ENCODE data around the gene TPSD1.
"Not testable (repeated sequence)": the region's sequence is repeated elsewhere in the genome, so short reads cannot be mapped to it uniquely, and the experiment has no call there.

TPSD1 gene

GRCh38 chr16:1241081-1241480 is 14.8 kb upstream of the TPSD1 start:
- H3K4me3 ChIP-seq (ENCODE audit: insufficient read depth, low read depth, low read length, poor library complexity, severe bottlenecking); H3K36me3 ChIP-seq (ENCODE audit: control insufficient read depth, insufficient read depth, low read length); H3K27ac ChIP-seq (ENCODE audit: insufficient read depth, low read length, poor library complexity, severe bottlenecking); H3K4me1 ChIP-seq (ENCODE audit: control insufficient read depth, insufficient read depth, low read length, poor library complexity, severe bottlenecking); DNase-seq; H3K27me3 ChIP-seq (replicated peaks; ENCODE audit: control insufficient read depth, insufficient read depth, low read length, poor library complexity, severe bottlenecking); H3K9me3 ChIP-seq (ENCODE audit: control insufficient read depth, low read length): not testable (repeated sequence)

- not testable (repeated sequence) for H3K36me3 ChIP-seq (ENCODE audit: control insufficient read depth, insufficient read depth, low read length); DNase-seq; H3K27me3 ChIP-seq (replicated peaks; ENCODE audit: control insufficient read depth, insufficient read depth, low read length, poor library complexity, severe bottlenecking); H3K4me3 ChIP-seq (ENCODE audit: insufficient read depth, low read depth, low read length, poor library complexity, severe bottlenecking); H3K9me3 ChIP-seq (ENCODE audit: control insufficient read depth, low read length); H3K4me1 ChIP-seq (ENCODE audit: control insufficient read depth, insufficient read depth, low read length, poor library complexity, severe bottlenecking); H3K27ac ChIP-seq (ENCODE audit: insufficient read depth, low read length, poor library complexity, severe bottlenecking)
These were observed 12.5 kb upstream of the TPSD1 start for GRCh38 chr16:1243363-1243762.

- H3K9me3 ChIP-seq (ENCODE audit: control insufficient read depth, low read length); H3K27me3 ChIP-seq (replicated peaks; ENCODE audit: control insufficient read depth, insufficient read depth, low read length, poor library complexity, severe bottlenecking); H3K27ac ChIP-seq (ENCODE audit: insufficient read depth, low read length, poor library complexity, severe bottlenecking); H3K36me3 ChIP-seq (ENCODE audit: control insufficient read depth, insufficient read depth, low read length); H3K4me1 ChIP-seq (ENCODE audit: control insufficient read depth, insufficient read depth, low read length, poor library complexity, severe bottlenecking); DNase-seq; H3K4me3 ChIP-seq (ENCODE audit: insufficient read depth, low read depth, low read length, poor library complexity, severe bottlenecking): not testable (repeated sequence)
These were observed 11.7 kb upstream of the TPSD1 start for GRCh38 chr16:1243907-1244850.

GRCh38 chr16:1244881-1245280 is 11.0 kb upstream of the TPSD1 start:
- H3K27me3 ChIP-seq (replicated peaks; ENCODE audit: control insufficient read depth, insufficient read depth, low read length, poor library complexity, severe bottlenecking) = no peaks in the 10 kb centered on the region
- no peak overlapping the region for H3K27ac ChIP-seq (ENCODE audit: insufficient read depth, low read length, poor library complexity, severe bottlenecking)
- H3K4me3 ChIP-seq (ENCODE audit: insufficient read depth, low read depth, low read length, poor library complexity, severe bottlenecking) = no peak overlapping the region
- H3K4me1 ChIP-seq (ENCODE audit: control insufficient read depth, insufficient read depth, low read length, poor library complexity, severe bottlenecking) = no peaks in the 10 kb centered on the region
- H3K36me3 ChIP-seq (ENCODE audit: control insufficient read depth, insufficient read depth, low read length) = no peaks in the 10 kb centered on the region
- no peak for DNase-seq
- H3K9me3 ChIP-seq (ENCODE audit: control insufficient read depth, low read length) = no peaks in the 10 kb centered on the region

- H3K4me3 ChIP-seq (ENCODE audit: insufficient read depth, low read depth, low read length, poor library complexity, severe bottlenecking) = no peak overlapping the region
- no peaks in the 10 kb centered on the region for H3K36me3 ChIP-seq (ENCODE audit: control insufficient read depth, insufficient read depth, low read length)
- H3K27ac ChIP-seq (ENCODE audit: insufficient read depth, low read length, poor library complexity, severe bottlenecking) = no peak overlapping the region
- no peaks in the 10 kb centered on the region for H3K4me1 ChIP-seq (ENCODE audit: control insufficient read depth, insufficient read depth, low read length, poor library complexity, severe bottlenecking)
- H3K27me3 ChIP-seq (replicated peaks; ENCODE audit: control insufficient read depth, insufficient read depth, low read length, poor library complexity, severe bottlenecking) = no peaks in the 10 kb centered on the region
- no peak for DNase-seq
- no peaks in the 10 kb centered on the region for H3K9me3 ChIP-seq (ENCODE audit: control insufficient read depth, low read length)
These were observed 10.3 kb upstream of the TPSD1 start for GRCh38 chr16:1245452-1246020.

- H3K27ac ChIP-seq (ENCODE audit: insufficient read depth, low read length, poor library complexity, severe bottlenecking); H3K9me3 ChIP-seq (ENCODE audit: control insufficient read depth, low read length); H3K4me1 ChIP-seq (ENCODE audit: control insufficient read depth, insufficient read depth, low read length, poor library complexity, severe bottlenecking); H3K36me3 ChIP-seq (ENCODE audit: control insufficient read depth, insufficient read depth, low read length); H3K4me3 ChIP-seq (ENCODE audit: insufficient read depth, low read depth, low read length, poor library complexity, severe bottlenecking); DNase-seq; H3K27me3 ChIP-seq (replicated peaks; ENCODE audit: control insufficient read depth, insufficient read depth, low read length, poor library complexity, severe bottlenecking): not testable (repeated sequence)
These were observed 7.8 kb upstream of the TPSD1 start for GRCh38 chr16:1247903-1248537.

GRCh38 chr16:1249031-1249755 is 6.7 kb upstream of the TPSD1 start:
- not testable (repeated sequence) for H3K4me3 ChIP-seq (ENCODE audit: insufficient read depth, low read depth, low read length, poor library complexity, severe bottlenecking); H3K9me3 ChIP-seq (ENCODE audit: control insufficient read depth, low read length); DNase-seq; H3K36me3 ChIP-seq (ENCODE audit: control insufficient read depth, insufficient read depth, low read length); H3K27me3 ChIP-seq (replicated peaks; ENCODE audit: control insufficient read depth, insufficient read depth, low read length, poor library complexity, severe bottlenecking); H3K4me1 ChIP-seq (ENCODE audit: control insufficient read depth, insufficient read depth, low read length, poor library complexity, severe bottlenecking); H3K27ac ChIP-seq (ENCODE audit: insufficient read depth, low read length, poor library complexity, severe bottlenecking)

- not testable (repeated sequence) for H3K9me3 ChIP-seq (ENCODE audit: control insufficient read depth, low read length); H3K27ac ChIP-seq (ENCODE audit: insufficient read depth, low read length, poor library complexity, severe bottlenecking); H3K4me1 ChIP-seq (ENCODE audit: control insufficient read depth, insufficient read depth, low read length, poor library complexity, severe bottlenecking); H3K36me3 ChIP-seq (ENCODE audit: control insufficient read depth, insufficient read depth, low read length); DNase-seq; H3K4me3 ChIP-seq (ENCODE audit: insufficient read depth, low read depth, low read length, poor library complexity, severe bottlenecking); H3K27me3 ChIP-seq (replicated peaks; ENCODE audit: control insufficient read depth, insufficient read depth, low read length, poor library complexity, severe bottlenecking)
These were observed 2.0 kb upstream of the TPSD1 start for GRCh38 chr16:1253701-1254364.

GRCh38 chr16:1254821-1255220 is 1.0 kb upstream of the TPSD1 start:
- not testable (repeated sequence) for DNase-seq; H3K4me3 ChIP-seq (ENCODE audit: insufficient read depth, low read depth, low read length, poor library complexity, severe bottlenecking); H3K36me3 ChIP-seq (ENCODE audit: control insufficient read depth, insufficient read depth, low read length); H3K27ac ChIP-seq (ENCODE audit: insufficient read depth, low read length, poor library complexity, severe bottlenecking); H3K9me3 ChIP-seq (ENCODE audit: control insufficient read depth, low read length); H3K4me1 ChIP-seq (ENCODE audit: control insufficient read depth, insufficient read depth, low read length, poor library complexity, severe bottlenecking)
- H3K27me3 ChIP-seq (replicated peaks; ENCODE audit: control insufficient read depth, insufficient read depth, low read length, poor library complexity, severe bottlenecking) = peaks cover 12% of the 10 kb centered on the region

Data from effector memory CD4-positive, alpha-beta T cell (primary cell).